GM18951 (cell line): ENCODE results near the gene PRSS33.

ENCODE experiments used
- POLR2A ChIP-seq: IDR thresholded peaks from 4 replicates; pipeline ENCODE4 v1.6.1; 2011; ENCODE audit warnings: mild to moderate bottlenecking; ENCODE audit not compliant: insufficient read length, insufficient read depth; ENCODE audit errors: extremely low read depth
- in situ Hi-C: fragments of 300-500 bp; cut with MboI; formaldehyde crosslinking; loops from one replicate; pipeline ENCODE4 v1.12.0; 2022; ENCODE audit warnings: low sequenced_read_pairs, mixed read lengths, inconsistent platforms; ENCODE audit not compliant: unreplicated experiment

The PRSS33 gene

GRCh38 chr16:2748757-2749455, 38.5 kb downstream of the PRSS33 start:
- in situ Hi-C loops, result no loop called here
- no peak for TF ChIP-seq POLR2A

GRCh38 chr16:2745961-2746360, 41.4 kb downstream of the PRSS33 start:
- in situ Hi-C loops, result no loop called here
- TF ChIP-seq POLR2A, result no peak

- in situ Hi-C loops, result no loop called here
- TF ChIP-seq POLR2A, result no peak
These were observed 42.1 kb downstream of the PRSS33 start for GRCh38 chr16:2745116-2745890.

GRCh38 chr16:2744711-2745110, 42.6 kb downstream of the PRSS33 start:
- in situ Hi-C loops, result no loop called here

GRCh38 chr16:2743007-2743810, 44.2 kb downstream of the PRSS33 start:
- TF ChIP-seq POLR2A, result no peak
- in situ Hi-C loops, result no loop called here

More at GRCh38 chr16:2744711-2745110, 42.6 kb downstream of the PRSS33 start:
- no peak for TF ChIP-seq POLR2A

- TF ChIP-seq POLR2A, result no peak
- in situ Hi-C loops, result no loop called here
These were observed 44.9 kb downstream of the PRSS33 start for GRCh38 chr16:2742323-2743006.

- no peak for TF ChIP-seq POLR2A
- in situ Hi-C loops, result no loop called here
These were observed 46.2 kb downstream of the PRSS33 start for GRCh38 chr16:2741168-2741567.

GRCh38 chr16:2740476-2740875, 46.9 kb downstream of the PRSS33 start:
- TF ChIP-seq POLR2A, result no peak
- in situ Hi-C loops, result no loop called here

GRCh38 chr16:2739625-2740430, 47.5 kb downstream of the PRSS33 start:
- in situ Hi-C loops, result no loop called here
- no peak for TF ChIP-seq POLR2A

GRCh38 chr16:2738615-2739014, 48.7 kb downstream of the PRSS33 start:
- in situ Hi-C loops, result no loop called here
- no peak for TF ChIP-seq POLR2A

GRCh38 chr16:2737895-2738418, 49.4 kb downstream of the PRSS33 start:
- TF ChIP-seq POLR2A, result no peak
- in situ Hi-C loops, result no loop called here

- TF ChIP-seq POLR2A, result no peak
- in situ Hi-C loops, result no loop called here
These were observed 50.1 kb downstream of the PRSS33 start for GRCh38 chr16:2737238-2737605.
